ENCODE results near the gene TMEM150B.
A peak's percentile ranks its signal among the peaks of the same experiment; 100 is the strongest.

TMEM150B gene

GRCh38 chr19:55279770-55280643 is 45.1 kb downstream of the TMEM150B start, which contains the start of gene HSPBP1:
TSS of gene HSPBP1 (minus strand) at chr19:55280110. CDS start at chr19:55279608, 502 bp downstream.
- H3K27me3 ChIP-seq (ENCODE audit: control insufficient read depth, low read length): peaks cover 3% of the 10 kb centered on the region; the same call in 1 of the 2 replicates
- no peak for TF ChIP-seq EZH2phosphoT487 (IDR thresholded peaks at IDR 0.05; ENCODE audit: borderline replicate concordance, low read length)
- no peak for TF ChIP-seq CTCF (IDR thresholded peaks at IDR 0.05; ENCODE audit: low read depth, low read length, poor library complexity, severe bottlenecking)
- peak within 1 kb of the TSS; percentile 81 for H3K4me3 ChIP-seq (ENCODE audit: low read length)
- peaks cover 8% of the 10 kb centered on the region for H3K79me2 ChIP-seq (ENCODE audit: control insufficient read depth, low read length)
- peak within 1 kb of the TSS; percentile 67 for H3K27ac ChIP-seq (ENCODE audit: low read depth, low read length)
- H4K20me1 ChIP-seq (ENCODE audit: control insufficient read depth, insufficient read depth, low read depth, low read length): 0 out of 2 replicates have a peak, but pooled peaks cover 4% of the 10 kb centered on the region
- no peaks in the 10 kb centered on the region for H3K9me2 ChIP-seq (replicated peaks; ENCODE audit: control insufficient read depth, low read length)
- H3K4me2 ChIP-seq (ENCODE audit: low read length): peak within 1 kb of the TSS; percentile 75
- H3F3A ChIP-seq (ENCODE audit: control insufficient read depth, insufficient read depth): peaks cover 28% of the 10 kb centered on the region
- H3K4me1 ChIP-seq (ENCODE audit: control insufficient read depth, low read length): peaks cover 67% of the 10 kb centered on the region
- H3K36me3 ChIP-seq (ENCODE audit: control insufficient read depth, low read length): peaks cover 18% of the 10 kb centered on the region
- no peaks in the 10 kb centered on the region for H3K9me3 ChIP-seq (ENCODE audit: control insufficient read depth, insufficient read depth, low read length)

GRCh38 chr19:55279340-55279739 is 45.8 kb downstream of the TMEM150B start:
- Histone ChIP-seq H3K9me3 (ENCODE audit: control insufficient read depth, insufficient read depth, low read length) (no peaks in the 10 kb centered on the region), H4K20me1 (ENCODE audit: control insufficient read depth, insufficient read depth, low read depth, low read length) (0 out of 2 replicates have a peak, but pooled peaks cover 9% of the 10 kb centered on the region), H3K36me3 (ENCODE audit: control insufficient read depth, low read length) (peaks cover 24% of the 10 kb centered on the region), H3K4me2 (ENCODE audit: low read length) (peak overlapping the region; percentile 75), H3F3A (ENCODE audit: control insufficient read depth, insufficient read depth) (peaks cover 28% of the 10 kb centered on the region), H3K27me3 (ENCODE audit: control insufficient read depth, low read length) (peaks cover 3% of the 10 kb centered on the region; the same call in 1 of the 2 replicates), H3K9me2 (replicated peaks; ENCODE audit: control insufficient read depth, low read length) (no peaks in the 10 kb centered on the region), H3K79me2 (ENCODE audit: control insufficient read depth, low read length) (peaks cover 14% of the 10 kb centered on the region), H3K4me3 (ENCODE audit: low read length) (peak overlapping the region; percentile 81), H3K27ac (ENCODE audit: low read depth, low read length) (peak overlapping the region; percentile 67), H3K4me1 (ENCODE audit: control insufficient read depth, low read length) (peaks cover 73% of the 10 kb centered on the region)
- TF ChIP-seq EZH2phosphoT487 (IDR thresholded peaks at IDR 0.05; ENCODE audit: borderline replicate concordance, low read length) (no peak), CTCF (IDR thresholded peaks at IDR 0.05; ENCODE audit: low read depth, low read length, poor library complexity, severe bottlenecking) (no peak)

- Histone ChIP-seq H3K79me2 (ENCODE audit: control insufficient read depth, low read length) (peaks cover 14% of the 10 kb centered on the region), H3K27ac (ENCODE audit: low read depth, low read length) (no peak overlapping the region), H4K20me1 (ENCODE audit: control insufficient read depth, insufficient read depth, low read depth, low read length) (0 out of 2 replicates have a peak, but pooled peaks cover 9% of the 10 kb centered on the region), H3K27me3 (ENCODE audit: control insufficient read depth, low read length) (peaks cover 3% of the 10 kb centered on the region; the same call in 1 of the 2 replicates), H3K9me3 (ENCODE audit: control insufficient read depth, insufficient read depth, low read length) (no peaks in the 10 kb centered on the region), H3K36me3 (ENCODE audit: control insufficient read depth, low read length) (peaks cover 29% of the 10 kb centered on the region), H3K4me2 (ENCODE audit: low read length) (peak overlapping the region; percentile 75), H3K4me3 (ENCODE audit: low read length) (peak overlapping the region; percentile 81), H3K9me2 (replicated peaks; ENCODE audit: control insufficient read depth, low read length) (no peaks in the 10 kb centered on the region), H3F3A (ENCODE audit: control insufficient read depth, insufficient read depth) (peaks cover 28% of the 10 kb centered on the region), H3K4me1 (ENCODE audit: control insufficient read depth, low read length) (peaks cover 72% of the 10 kb centered on the region)
- TF ChIP-seq CTCF (IDR thresholded peaks at IDR 0.05; ENCODE audit: low read depth, low read length, poor library complexity, severe bottlenecking): no peak
- TF ChIP-seq EZH2phosphoT487 (IDR thresholded peaks at IDR 0.05; ENCODE audit: borderline replicate concordance, low read length): no peak
Measured at GRCh38 chr19:55278391-55279135, 46.6 kb downstream of the TMEM150B start.

Measured in DOHH2 (cell line).